ENCODE data around the gene E2F1. TPM values are rescaled to one million over a fixed set of nuclear protein-coding genes. Genes with fewer than 3 reads are reported as not detected.

Gene E2F1
- total and polyA plus RNA-seq, 2 donors = 3.3 to 13.3 TPM

DNA sequence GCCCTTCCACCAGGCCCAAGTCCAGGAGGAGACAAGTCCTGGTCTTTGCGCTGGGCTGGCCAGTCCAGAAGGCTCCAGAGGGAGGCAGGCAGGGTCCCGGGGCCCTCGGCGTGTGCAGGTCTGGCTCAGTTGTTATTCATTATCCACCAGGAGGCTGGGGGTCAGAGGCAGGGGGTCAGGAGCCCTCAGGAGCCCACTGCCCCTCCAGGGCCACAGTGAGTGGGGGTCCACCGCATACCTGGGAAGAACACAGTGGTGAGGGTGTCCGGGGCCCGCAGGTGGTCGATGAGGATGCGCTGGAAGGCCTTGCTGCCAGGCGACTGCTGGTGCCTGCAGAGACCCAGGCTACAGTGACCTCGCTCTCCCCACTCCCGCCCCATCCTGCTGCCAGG lies 28.5 kb downstream of the E2F1 start:
- WGBS = 99% methylated on average over 12 of the region's 12 CpGs
- DNase-seq (ENCODE audit: low read depth in 6 of 9, low spot score in 9 of 9) = no peak

DNA sequence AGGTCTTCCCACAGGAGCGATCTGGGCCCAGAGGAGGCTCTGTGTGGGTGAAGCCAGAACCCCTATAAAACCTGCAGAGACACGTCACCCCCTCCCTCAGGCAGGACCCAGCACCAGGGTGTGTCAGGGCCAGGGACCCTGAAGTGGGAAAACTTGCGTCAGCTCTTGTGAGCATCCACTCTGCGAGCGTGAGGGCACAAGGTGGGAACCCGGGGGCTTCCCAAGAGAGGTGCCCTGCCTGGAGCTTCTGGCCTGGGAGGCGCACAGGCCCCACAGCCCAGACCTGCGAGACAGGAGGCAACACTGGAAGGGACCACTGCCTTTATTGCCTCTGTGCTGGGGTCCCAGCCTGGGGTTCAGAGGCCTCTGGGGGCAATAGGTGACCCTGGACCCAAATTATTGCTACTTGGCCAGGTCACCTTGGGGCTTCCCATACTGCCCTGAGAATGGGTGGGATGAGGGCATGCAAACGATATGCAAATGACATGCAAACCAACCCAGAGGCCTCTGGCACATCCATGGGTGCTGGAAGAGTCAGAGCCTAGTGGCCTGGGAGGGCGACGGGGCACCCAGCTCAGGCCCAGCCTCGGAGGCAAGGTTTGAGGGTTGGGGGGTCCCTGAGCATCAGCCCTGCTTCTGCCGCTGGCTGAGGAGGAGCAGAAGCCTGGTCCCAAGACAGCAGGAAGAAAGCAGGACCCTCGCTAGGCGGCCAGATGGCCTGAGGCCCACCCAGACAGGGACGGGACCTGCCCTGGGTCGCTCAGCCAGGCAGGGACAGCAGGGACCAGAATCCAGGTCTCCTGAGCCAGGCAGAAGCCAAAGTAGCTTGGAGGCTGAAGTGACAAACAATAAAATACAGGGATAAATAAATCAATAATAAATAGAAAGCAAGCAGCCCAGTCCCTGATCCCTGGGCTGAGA lies 29.1 kb downstream of the E2F1 start:
- Histone ChIP-seq H3K4me1 (ENCODE audit: control insufficient read depth in 2 of 2, insufficient read depth in 2 of 2, low read length in 2 of 2) (no peaks in the 10 kb centered on the region), H3K4me3 (ENCODE audit: low read length in 2 of 2) (no peak overlapping the region), H3K27me3 (ENCODE audit: control insufficient read depth in 2 of 2, insufficient read depth in 1 of 2, low read length in 1 of 2) (no peaks in the 10 kb centered on the region), H3K9me3 (ENCODE audit: control insufficient read depth in 2 of 2, insufficient read depth in 1 of 2, low read length in 1 of 2) (no peaks in the 10 kb centered on the region), H3K27ac (ENCODE audit: low read depth in 1 of 2, low read length in 1 of 2) (no peak overlapping the region), H3K36me3 (ENCODE audit: control insufficient read depth in 2 of 2, insufficient read depth in 2 of 2, low read length in 1 of 2) (peaks cover 0 to 9% of the 10 kb centered on the region in 2 donors)
- no peak for DNase-seq (ENCODE audit: low read depth in 6 of 9, low spot score in 9 of 9)
- 98% methylated on average over 17 of the region's 17 CpGs for WGBS

More for the DNA sequence above, 28.5 kb downstream of the E2F1 start:
- Histone ChIP-seq H3K27ac (ENCODE audit: low read depth in 1 of 2, low read length in 1 of 2) (no peak overlapping the region), H3K9me3 (ENCODE audit: control insufficient read depth in 2 of 2, insufficient read depth in 1 of 2, low read length in 1 of 2) (no peaks in the 10 kb centered on the region), H3K4me3 (ENCODE audit: low read length in 2 of 2) (no peak overlapping the region), H3K27me3 (ENCODE audit: control insufficient read depth in 2 of 2, insufficient read depth in 1 of 2, low read length in 1 of 2) (no peaks in the 10 kb centered on the region), H3K4me1 (ENCODE audit: control insufficient read depth in 2 of 2, insufficient read depth in 2 of 2, low read length in 2 of 2) (peaks cover 0 to 2% of the 10 kb centered on the region in 2 donors), H3K36me3 (ENCODE audit: control insufficient read depth in 2 of 2, insufficient read depth in 2 of 2, low read length in 1 of 2) (peaks cover 0 to 9% of the 10 kb centered on the region in 2 donors)

DNA sequence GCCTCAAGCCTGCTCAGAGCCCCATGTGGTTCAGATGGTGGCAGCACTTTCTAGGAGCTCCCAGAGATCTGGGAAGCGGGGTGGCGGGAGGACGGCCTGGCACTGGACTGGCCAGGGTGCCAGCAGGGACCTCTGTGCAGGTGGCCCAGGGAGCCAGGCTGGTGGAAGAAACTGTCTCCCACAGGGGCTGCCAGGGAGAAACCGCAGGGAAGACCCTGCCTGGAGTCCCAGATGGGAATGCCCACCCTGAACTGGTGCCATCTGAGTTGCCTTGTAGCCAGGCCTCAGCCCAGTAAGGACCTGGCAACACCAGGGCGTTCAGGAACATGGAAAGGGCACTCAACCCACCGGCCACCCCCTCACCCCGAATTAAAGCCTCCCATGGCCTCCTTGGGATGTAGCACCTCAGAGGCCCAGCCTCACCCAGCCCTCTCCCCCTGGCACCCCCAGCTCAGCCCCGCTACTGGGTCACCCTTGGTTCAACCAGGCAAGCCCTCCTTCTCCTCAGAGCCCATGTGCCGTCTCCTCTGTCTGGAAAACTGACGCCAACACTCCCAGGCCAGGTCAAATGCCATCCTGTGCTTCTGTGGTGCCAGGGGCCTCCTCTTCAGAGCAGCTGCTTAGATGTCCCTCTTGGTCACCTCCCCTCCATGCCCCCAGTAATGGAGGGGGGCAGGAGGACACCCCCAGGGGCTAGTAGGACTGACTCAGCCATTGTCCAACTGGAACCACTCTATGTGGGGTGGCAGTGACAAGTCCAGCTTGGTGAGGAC lies 30.0 kb downstream of the E2F1 start:
- WGBS = 96% methylated on average over 10 of the region's 10 CpGs
- H3K27me3 ChIP-seq (ENCODE audit: control insufficient read depth in 2 of 2, insufficient read depth in 1 of 2, low read length in 1 of 2) = no peaks in the 10 kb centered on the region
- peaks cover 0 to 9% of the 10 kb centered on the region in 2 donors for H3K36me3 ChIP-seq (ENCODE audit: control insufficient read depth in 2 of 2, insufficient read depth in 2 of 2, low read length in 1 of 2)
- H3K4me1 ChIP-seq (ENCODE audit: control insufficient read depth in 2 of 2, insufficient read depth in 2 of 2, low read length in 2 of 2) = no peaks in the 10 kb centered on the region
- no peaks in the 10 kb centered on the region for H3K9me3 ChIP-seq (ENCODE audit: control insufficient read depth in 2 of 2, insufficient read depth in 1 of 2, low read length in 1 of 2)
- H3K4me3 ChIP-seq (ENCODE audit: low read length in 2 of 2) = no peak overlapping the region
- no peak for DNase-seq (ENCODE audit: low read depth in 6 of 9, low spot score in 9 of 9)
- no peak overlapping the region for H3K27ac ChIP-seq (ENCODE audit: low read depth in 1 of 2, low read length in 1 of 2)

DNA sequence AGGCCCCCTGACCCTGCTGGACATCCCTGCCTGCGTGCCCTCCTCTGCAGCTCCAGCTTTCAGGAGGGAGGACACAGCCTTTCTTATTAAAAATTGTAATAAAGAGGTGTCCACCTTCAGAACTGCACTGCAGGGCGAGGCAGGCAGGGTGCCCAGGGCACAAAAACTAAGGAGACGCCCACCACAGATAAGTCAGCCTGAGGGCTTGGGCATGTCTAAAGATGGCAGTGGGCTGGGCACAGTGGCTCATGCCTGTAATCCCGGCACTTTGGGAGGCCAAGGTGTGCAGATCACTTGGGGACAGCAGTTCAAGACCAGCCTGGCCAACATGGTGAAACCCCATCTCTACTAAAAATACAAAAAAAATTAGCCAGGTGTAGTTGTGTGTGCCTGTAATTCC lies 31.0 kb downstream of the E2F1 start:
- 76% methylated on average over 4 of the region's 4 CpGs for WGBS
- no peak for DNase-seq (ENCODE audit: low read depth in 6 of 9, low spot score in 9 of 9)

DNA sequence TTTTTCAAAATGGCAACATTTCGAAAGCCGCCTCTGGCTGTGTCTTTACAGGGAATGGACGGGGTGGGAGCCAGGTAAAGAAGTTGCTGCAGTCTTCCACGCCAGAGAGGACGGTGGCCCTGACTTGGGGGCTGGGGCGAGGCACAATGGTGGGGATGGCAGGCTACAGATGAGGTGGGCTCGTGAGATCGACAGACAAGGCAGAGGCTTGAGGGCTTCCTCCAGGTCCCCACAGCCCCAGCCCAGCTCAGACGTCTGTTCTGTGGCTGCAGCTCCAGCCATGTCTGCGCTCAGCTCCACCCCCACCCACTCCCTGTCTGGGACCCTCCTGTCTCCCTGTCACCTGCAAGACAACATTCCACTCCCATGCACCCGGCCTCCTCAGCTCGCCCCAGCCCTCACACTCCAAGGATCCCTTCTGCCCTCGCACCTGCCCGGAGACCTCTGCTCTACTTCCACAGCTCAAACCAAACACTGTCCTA lies 31.5 kb downstream of the E2F1 start:
- DNase-seq (ENCODE audit: low read depth in 6 of 9, low spot score in 9 of 9) = no peak
- H3K4me3 ChIP-seq (ENCODE audit: low read length in 2 of 2) = no peak overlapping the region
- 84% methylated on average over 14 of the region's 14 CpGs for WGBS
- H3K36me3 ChIP-seq (ENCODE audit: control insufficient read depth in 2 of 2, insufficient read depth in 2 of 2, low read length in 1 of 2) = peaks cover 0 to 9% of the 10 kb centered on the region in 2 donors
- H3K27ac ChIP-seq (ENCODE audit: low read depth in 1 of 2, low read length in 1 of 2) = no peak overlapping the region
- no peaks in the 10 kb centered on the region for H3K4me1 ChIP-seq (ENCODE audit: control insufficient read depth in 2 of 2, insufficient read depth in 2 of 2, low read length in 2 of 2)
- H3K27me3 ChIP-seq (ENCODE audit: control insufficient read depth in 2 of 2, insufficient read depth in 1 of 2, low read length in 1 of 2) = no peaks in the 10 kb centered on the region
- H3K9me3 ChIP-seq (ENCODE audit: control insufficient read depth in 2 of 2, insufficient read depth in 1 of 2, low read length in 1 of 2) = no peaks in the 10 kb centered on the region

More for the DNA sequence above, 31.0 kb downstream of the E2F1 start:
- no peaks in the 10 kb centered on the region for H3K9me3 ChIP-seq (ENCODE audit: control insufficient read depth in 2 of 2, insufficient read depth in 1 of 2, low read length in 1 of 2)
- H3K4me1 ChIP-seq (ENCODE audit: control insufficient read depth in 2 of 2, insufficient read depth in 2 of 2, low read length in 2 of 2) = no peaks in the 10 kb centered on the region
- H3K4me3 ChIP-seq (ENCODE audit: low read length in 2 of 2) = no peak overlapping the region
- no peak overlapping the region for H3K27ac ChIP-seq (ENCODE audit: low read depth in 1 of 2, low read length in 1 of 2)
- H3K36me3 ChIP-seq (ENCODE audit: control insufficient read depth in 2 of 2, insufficient read depth in 2 of 2, low read length in 1 of 2) = peaks cover 0 to 9% of the 10 kb centered on the region in 2 donors
- H3K27me3 ChIP-seq (ENCODE audit: control insufficient read depth in 2 of 2, insufficient read depth in 1 of 2, low read length in 1 of 2) = no peaks in the 10 kb centered on the region

DNA sequence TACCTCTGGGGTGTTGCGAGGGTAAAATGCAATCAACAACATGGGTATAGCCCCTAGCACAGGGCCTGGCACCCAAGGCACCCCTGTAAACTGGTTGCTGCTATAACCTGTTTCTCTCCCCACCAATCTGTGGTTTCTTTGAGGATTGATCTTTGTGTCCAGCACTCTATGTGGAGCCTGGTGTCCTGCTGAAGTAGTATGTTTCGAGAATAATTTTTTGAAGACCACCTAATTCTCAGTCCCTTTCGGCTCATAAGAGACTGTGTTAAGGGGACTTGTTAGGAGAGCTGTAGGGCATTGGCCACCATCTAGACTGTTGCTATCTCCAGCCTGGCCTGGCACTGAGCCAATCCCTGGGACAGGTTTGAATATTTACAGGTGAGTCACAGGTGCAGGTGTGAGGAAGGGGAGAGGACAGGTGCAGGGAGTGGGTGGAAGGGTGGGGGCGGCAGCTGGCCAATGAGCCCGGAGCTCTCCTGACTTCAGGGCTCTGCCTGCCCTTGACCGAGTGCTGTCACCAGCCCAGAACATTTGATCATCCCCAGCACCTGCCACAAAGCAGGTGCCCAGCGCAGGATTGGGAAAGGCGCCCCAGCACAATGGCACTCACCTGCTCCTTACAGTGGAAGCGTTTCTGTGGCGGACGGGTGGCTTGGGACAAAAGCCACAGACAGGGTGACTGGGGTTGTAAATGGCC lies 32.1 kb downstream of the E2F1 start:
- Histone ChIP-seq H3K27ac (ENCODE audit: low read depth in 1 of 2, low read length in 1 of 2) (no peak overlapping the region), H3K36me3 (ENCODE audit: control insufficient read depth in 2 of 2, insufficient read depth in 2 of 2, low read length in 1 of 2) (peaks cover 0 to 9% of the 10 kb centered on the region in 2 donors), H3K9me3 (ENCODE audit: control insufficient read depth in 2 of 2, insufficient read depth in 1 of 2, low read length in 1 of 2) (no peaks in the 10 kb centered on the region), H3K4me3 (ENCODE audit: low read length in 2 of 2) (no peak overlapping the region), H3K27me3 (ENCODE audit: control insufficient read depth in 2 of 2, insufficient read depth in 1 of 2, low read length in 1 of 2) (no peaks in the 10 kb centered on the region), H3K4me1 (ENCODE audit: control insufficient read depth in 2 of 2, insufficient read depth in 2 of 2, low read length in 2 of 2) (peaks cover 0 to 4% of the 10 kb centered on the region in 2 donors)
- no peak for DNase-seq (ENCODE audit: low read depth in 6 of 9, low spot score in 9 of 9)
- 91% methylated on average over 11 of the region's 11 CpGs for WGBS

DNA sequence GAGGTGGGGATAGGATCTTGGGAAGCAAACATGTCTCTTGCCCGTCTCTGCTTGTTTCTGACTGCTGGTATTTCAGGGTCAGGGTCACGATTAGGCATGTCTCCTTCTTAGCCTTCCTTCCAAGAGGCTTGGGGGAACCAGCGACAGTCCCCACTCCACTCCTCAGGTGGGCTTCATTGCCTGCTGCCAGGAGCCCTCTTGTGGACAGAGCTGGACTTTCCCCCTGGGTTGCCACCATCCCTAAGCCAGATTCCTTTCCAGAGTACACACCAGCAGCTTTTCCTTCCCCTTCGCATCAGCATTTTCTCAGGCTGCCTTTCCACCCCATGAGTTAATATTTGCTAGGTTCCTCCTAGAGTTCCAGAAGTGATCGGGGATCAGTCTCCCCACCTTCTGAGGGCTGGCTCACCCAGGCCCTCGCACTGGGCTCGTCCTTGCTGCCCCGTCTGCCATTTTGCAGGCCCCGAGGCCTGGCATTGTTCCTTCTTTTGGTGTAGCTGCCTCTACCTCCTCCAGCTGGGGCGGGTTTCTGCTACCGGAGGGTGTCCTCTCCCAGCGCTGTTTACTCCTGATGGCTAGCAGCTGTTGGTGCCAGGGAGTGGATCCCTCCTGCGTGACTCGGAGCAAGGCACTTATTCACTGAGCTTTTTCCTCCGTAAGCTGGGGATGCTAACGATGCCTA lies 32.8 kb downstream of the E2F1 start:
- H3K4me3 ChIP-seq (ENCODE audit: low read length in 2 of 2) = no peak overlapping the region
- peaks cover 0 to 4% of the 10 kb centered on the region in 2 donors for H3K4me1 ChIP-seq (ENCODE audit: control insufficient read depth in 2 of 2, insufficient read depth in 2 of 2, low read length in 2 of 2)
- DNase-seq (ENCODE audit: low read depth in 6 of 9, low spot score in 9 of 9) = peak in 5 of 9 donors; percentile 35 to 73 (median 59)
- H3K9me3 ChIP-seq (ENCODE audit: control insufficient read depth in 2 of 2, insufficient read depth in 1 of 2, low read length in 1 of 2) = no peaks in the 10 kb centered on the region
- H3K36me3 ChIP-seq (ENCODE audit: control insufficient read depth in 2 of 2, insufficient read depth in 2 of 2, low read length in 1 of 2) = peaks cover 0 to 3% of the 10 kb centered on the region in 2 donors
- H3K27me3 ChIP-seq (ENCODE audit: control insufficient read depth in 2 of 2, insufficient read depth in 1 of 2, low read length in 1 of 2) = no peaks in the 10 kb centered on the region
- WGBS = 65% methylated on average over 16 of the region's 16 CpGs
- H3K27ac ChIP-seq (ENCODE audit: low read depth in 1 of 2, low read length in 1 of 2) = no peak overlapping the region

DNA sequence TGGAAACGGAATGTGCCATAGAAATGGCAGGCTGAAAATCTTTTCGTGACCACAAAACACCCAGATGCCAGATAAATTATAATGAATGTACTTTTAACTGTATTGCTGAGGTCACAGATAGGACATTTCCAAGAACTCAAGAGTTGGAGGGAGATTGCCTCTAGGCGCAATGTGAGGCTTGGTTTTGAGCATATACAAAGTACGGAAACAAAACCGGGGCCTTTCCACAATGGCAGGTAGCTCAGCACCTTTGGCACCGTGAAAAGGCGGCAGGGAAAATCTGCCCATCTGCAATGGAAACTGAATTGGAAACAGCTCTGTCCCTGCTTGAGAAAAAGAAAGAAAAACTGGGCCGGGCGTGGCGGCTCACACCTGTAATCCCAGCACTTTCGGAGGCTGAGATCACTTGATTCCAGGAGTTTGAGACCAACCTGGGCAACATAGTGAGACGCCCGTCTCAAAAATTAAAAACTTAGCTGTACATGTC lies 34.6 kb downstream of the E2F1 start:
- Histone ChIP-seq H3K4me1 (ENCODE audit: control insufficient read depth in 2 of 2, insufficient read depth in 2 of 2, low read length in 2 of 2) (peaks cover 0 to 4% of the 10 kb centered on the region in 2 donors), H3K27me3 (ENCODE audit: control insufficient read depth in 2 of 2, insufficient read depth in 1 of 2, low read length in 1 of 2) (no peaks in the 10 kb centered on the region), H3K36me3 (ENCODE audit: control insufficient read depth in 2 of 2, insufficient read depth in 2 of 2, low read length in 1 of 2) (peaks cover 0 to 3% of the 10 kb centered on the region in 2 donors), H3K4me3 (ENCODE audit: low read length in 2 of 2) (no peak overlapping the region), H3K9me3 (ENCODE audit: control insufficient read depth in 2 of 2, insufficient read depth in 1 of 2, low read length in 1 of 2) (no peaks in the 10 kb centered on the region), H3K27ac (ENCODE audit: low read depth in 1 of 2, low read length in 1 of 2) (no peak overlapping the region)
- WGBS = 91% methylated on average over 13 of the region's 13 CpGs
- no peak for DNase-seq (ENCODE audit: low read depth in 6 of 9, low spot score in 9 of 9)

Measured in thymus (tissue), 11 donors.